RWPE2 (cell line): ENCODE results near the gene ZP1.

Experiments
- ATAC-seq: fragments of 200-7000 bp; cut with Tn5 transposase; 3 replicates; pipeline ENCODE4 v1.9.1; 2021; ENCODE audit warnings: low read depth
- DNase-seq: peaks from one replicate; pipeline ENCODE4 v3.0.0-alpha.2; 2020; ENCODE audit warnings: low spot score
- H3K27ac ChIP-seq: fragments of 450-650 bp; 2 replicates; pipeline ENCODE4 v1.5.1; 2017; ENCODE audit warnings: mild to moderate bottlenecking; ENCODE audit not compliant: poor library complexity, severe bottlenecking
- H3K27me3 ChIP-seq: fragments of 250-450 bp; sonication (Bioruptor Pico); 2 replicates; pipeline ENCODE4 v1.5.1; 2021; ENCODE audit warnings: mild to moderate bottlenecking, moderate library complexity; ENCODE audit not compliant: insufficient read depth, poor library complexity, severe bottlenecking
- H3K36me3 ChIP-seq: fragments of 250-450 bp; sonication (Bioruptor Pico); 2 replicates; pipeline ENCODE4 v1.5.1; 2020; ENCODE audit warnings: low read depth, mild to moderate bottlenecking, moderate library complexity
- H3K4me1 ChIP-seq: fragments of 250-450 bp; sonication (Bioruptor Pico); 2 replicates; pipeline ENCODE4 v1.5.1; 2021; ENCODE audit warnings: mild to moderate bottlenecking, moderate library complexity; ENCODE audit not compliant: insufficient read depth, poor library complexity, severe bottlenecking
- H3K4me3 ChIP-seq: fragments of 250-450 bp; sonication (Bioruptor Pico); 2 replicates; pipeline ENCODE4 v1.5.1; 2021; ENCODE audit warnings: mild to moderate bottlenecking, moderate library complexity; ENCODE audit not compliant: severe bottlenecking
- H3K9me3 ChIP-seq: fragments of 250-450 bp; sonication (Bioruptor Pico); 2 replicates; pipeline ENCODE4 v1.5.1; 2021; ENCODE audit warnings: mild to moderate bottlenecking, moderate library complexity; ENCODE audit not compliant: severe bottlenecking
- CTCF ChIP-seq: fragments of 450-650 bp; IDR thresholded peaks from one replicate; pipeline ENCODE4 v1.5.1; 2017; ENCODE audit warnings: mild to moderate bottlenecking, moderate library complexity; ENCODE audit not compliant: poor library complexity, severe bottlenecking

Gene ZP1

GRCh38 chr11:60835534-60835846 is 31.9 kb upstream of the ZP1 start:
- no peaks in the 10 kb centered on the region for H3K36me3 ChIP-seq
- H3K4me3 ChIP-seq = no peak overlapping the region
- no peak; the same call in 2 of the 3 replicates for ATAC-seq
- H3K4me1 ChIP-seq = peaks cover 4% of the 10 kb centered on the region
- no peaks in the 10 kb centered on the region for H3K9me3 ChIP-seq
- no peaks in the 10 kb centered on the region for H3K27me3 ChIP-seq
- DNase-seq = no peak
- H3K27ac ChIP-seq = peak overlapping the region; percentile 15
- no peak for TF ChIP-seq CTCF

DNA sequence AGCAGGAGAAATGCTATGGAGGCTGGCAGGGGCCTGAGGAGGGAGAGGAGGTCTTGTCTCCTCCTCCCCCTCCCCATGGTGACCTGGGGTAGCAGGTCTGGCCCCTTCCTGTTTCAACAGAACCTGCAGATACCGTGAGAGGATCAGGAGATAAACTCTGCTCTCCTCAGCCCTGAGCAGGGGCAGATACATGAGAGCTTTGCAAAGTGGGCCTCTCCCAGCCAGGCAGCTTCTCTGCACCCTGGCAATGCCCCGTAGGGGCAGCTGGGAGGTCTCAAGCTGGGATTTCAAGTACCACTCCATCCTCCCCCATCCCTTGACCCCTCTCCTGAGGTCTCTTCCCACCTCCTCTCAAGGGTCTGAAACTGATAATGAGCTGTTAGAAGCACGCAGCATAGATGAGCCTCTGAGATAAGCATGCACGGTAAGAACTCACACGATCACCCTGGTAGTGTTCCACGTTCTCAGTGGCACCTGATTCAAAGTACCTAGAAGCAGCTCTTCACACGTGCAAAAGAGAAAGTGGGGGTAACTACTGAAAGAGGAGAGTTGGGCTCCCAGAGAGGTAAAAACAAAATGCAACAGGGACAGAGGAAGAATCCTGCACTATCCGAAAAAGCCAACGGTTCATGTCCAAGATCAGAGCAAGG is 30.4 kb upstream of the ZP1 start:
- Histone ChIP-seq H3K27me3 (no peaks in the 10 kb centered on the region), H3K4me1 (peaks cover 4% of the 10 kb centered on the region), H3K27ac (no peak overlapping the region), H3K36me3 (no peaks in the 10 kb centered on the region), H3K9me3 (no peaks in the 10 kb centered on the region), H3K4me3 (no peak overlapping the region)
- DNase-seq (no peak), ATAC-seq (no peak)
- no peak for TF ChIP-seq CTCF

DNA sequence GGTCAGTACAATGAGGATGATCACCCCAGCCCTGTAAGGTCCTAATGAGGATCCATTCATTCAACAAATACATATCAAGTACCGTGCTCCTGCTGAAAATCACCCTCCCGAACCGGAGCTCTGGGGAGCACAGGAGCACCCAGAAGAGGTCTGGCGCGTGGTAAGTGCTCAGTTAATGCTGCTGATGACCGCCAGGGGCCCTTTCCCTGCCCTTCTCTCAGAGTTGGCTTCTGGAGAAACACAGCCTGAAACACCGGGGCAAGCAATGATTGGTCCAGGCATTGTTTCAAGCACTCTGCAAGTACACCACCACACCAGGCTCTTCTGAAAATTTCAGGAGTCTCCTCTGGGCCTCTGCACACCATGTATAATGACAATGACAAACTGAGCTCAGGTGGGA is 29.2 kb upstream of the ZP1 start:
- no peak for TF ChIP-seq CTCF
- H3K9me3 ChIP-seq = no peaks in the 10 kb centered on the region
- no peaks in the 10 kb centered on the region for H3K27me3 ChIP-seq
- H3K4me3 ChIP-seq = no peak overlapping the region
- no peak overlapping the region for H3K27ac ChIP-seq
- ATAC-seq = no peak
- no peak for DNase-seq
- H3K4me1 ChIP-seq = peaks cover 4% of the 10 kb centered on the region
- H3K36me3 ChIP-seq = no peaks in the 10 kb centered on the region

GRCh38 chr11:60840470-60841430 is 26.6 kb upstream of the ZP1 start:
- Histone ChIP-seq H3K9me3 (no peaks in the 10 kb centered on the region), H3K36me3 (peaks cover 9% of the 10 kb centered on the region), H3K27me3 (no peaks in the 10 kb centered on the region), H3K27ac (no peak overlapping the region), H3K4me3 (no peak overlapping the region), H3K4me1 (peaks cover 9% of the 10 kb centered on the region)
- no peak for DNase-seq
- no peak for ATAC-seq
- no peak for TF ChIP-seq CTCF
